ENCODE results near the gene SLC2A10. TPM values are rescaled to one million over a fixed set of nuclear protein-coding genes. Genes with fewer than 3 reads are reported as not detected.
A peak's percentile ranks its signal among the peaks of the same experiment; 100 is the strongest.

Gene SLC2A10
- total and polyA plus RNA-seq, 10 of the 15 experiments (the other 5 are each of a cell fraction or from before 2014, with no cell fraction given): not detected

DNA sequence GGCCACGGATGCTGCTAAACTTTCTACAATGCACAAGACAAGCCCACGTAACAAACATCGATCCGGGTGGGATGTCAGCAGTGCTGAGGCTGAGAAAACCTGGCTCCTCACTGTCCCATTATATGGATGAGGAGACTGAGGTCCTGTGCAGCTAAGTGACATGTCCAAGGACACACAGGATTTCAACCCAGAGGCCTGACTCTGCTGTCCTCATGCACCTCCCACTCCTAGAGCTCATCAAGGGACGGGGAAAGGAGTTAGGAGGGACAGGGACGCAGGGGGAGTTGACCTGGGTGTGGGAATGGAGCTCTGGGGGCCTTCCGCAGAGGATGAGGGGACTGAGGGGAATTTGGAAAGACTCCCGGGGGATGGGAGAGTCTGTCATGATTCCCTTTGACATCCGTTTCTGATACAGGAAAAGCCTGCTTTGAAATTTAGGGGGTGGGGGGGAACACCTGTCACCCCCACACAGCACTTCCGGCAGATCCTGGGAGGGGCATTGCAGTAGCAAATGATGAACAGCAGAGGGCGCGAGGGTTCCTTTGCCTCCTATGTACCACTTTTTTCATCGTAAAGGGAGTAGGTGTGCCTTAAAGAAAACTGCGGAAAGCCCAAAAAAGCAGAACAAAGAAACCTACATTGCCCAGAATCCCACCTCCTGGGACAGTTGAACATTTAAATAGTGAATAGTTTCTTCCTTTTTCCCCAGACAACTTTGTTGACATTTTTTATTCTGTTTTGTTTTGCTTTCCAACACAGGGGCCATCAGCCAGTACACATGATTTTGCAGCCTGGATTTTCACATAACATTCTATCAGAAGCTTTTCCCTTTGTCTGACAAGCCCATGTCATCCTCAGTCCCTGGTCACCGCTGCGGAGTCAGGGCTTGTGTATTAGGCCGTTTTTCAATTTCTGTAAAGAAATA is 48.6 kb downstream of the SLC2A10 start:
- H3K9me3 ChIP-seq (replicated peaks; ENCODE audit: control insufficient read depth, insufficient read depth, low read length): no peaks in the 10 kb centered on the region
- POLR2A ChIA-PET: interaction anchor here (0.6 kb wide), 1 partner anchor 652 kb away, joined by 4 read pairs; no protein-coding TSS in a partner anchor
- RAD21 ChIA-PET (ENCODE audit: unreplicated experiment): interaction anchor here (1.2 to 1.8 kb wide), 2 partner anchors 9 to 626 kb away, joined by 3 to 4 read pairs; no protein-coding TSS in a partner anchor
- no peaks in the 10 kb centered on the region for H3K36me3 ChIP-seq (ENCODE audit: control insufficient read depth in 2 of 2, insufficient read depth in 2 of 2, low read length in 1 of 2)
- H3K79me2 ChIP-seq (ENCODE audit: control insufficient read depth, insufficient read depth, low read length): no peaks in the 10 kb centered on the region
- H3K9ac ChIP-seq (ENCODE audit: control insufficient read depth, insufficient read depth, low read length): no peak overlapping the region
- no peaks in the 10 kb centered on the region for H4K20me1 ChIP-seq (ENCODE audit: control insufficient read depth, insufficient read depth)
- peak; percentile 30 for DNase-seq (ENCODE audit: low read depth, low spot score)
- H2AFZ ChIP-seq (ENCODE audit: control insufficient read depth, low read depth, low read length): no peak overlapping the region
- in situ Hi-C loops (cut with MboI) (loop anchor here (5.0 kb wide), 1 partner anchor 624 kb away; no protein-coding TSS in a partner anchor), intact Hi-C loops (cut with micrococcal nuclease; ENCODE audit: unreplicated experiment) (loop anchor here (2.0 to 10.0 kb wide), 3 partner anchors 437 to 867 kb away; no protein-coding TSS in a partner anchor)
- no peak overlapping the region for H3K4me2 ChIP-seq (ENCODE audit: control insufficient read depth, insufficient read depth)
- ATAC-seq: peak; percentile 73
- CTCF ChIA-PET: interaction anchor here (0.7 to 2.3 kb wide), 15 partner anchors 8 to 626 kb away, joined by 3 to 8 read pairs (median 3); no protein-coding TSS in a partner anchor
- H3K4me1 ChIP-seq (ENCODE audit: control insufficient read depth, insufficient read depth, low read length): no peaks in the 10 kb centered on the region
- no TSS peak for BruUV-seq (replicated peaks)
- H3K27ac ChIP-seq (ENCODE audit: control insufficient read depth, insufficient read depth): no peak overlapping the region
- WGBS (ENCODE audit: insufficient coverage, insufficient replicate concordance, low lambda C conversion rate, missing lambda C conversion rate): 16% methylated on average over 17 of the region's 17 CpGs
- no peaks in the 10 kb centered on the region; a peak in 1 of 4 replicates for H3K27me3 ChIP-seq (replicated peaks in 1 of 2; ENCODE audit: control insufficient read depth in 2 of 2, insufficient read depth in 2 of 2, low read length in 1 of 2)
- peak; percentile 59 for FAIRE-seq
- H3K4me3 ChIP-seq: no peak overlapping the region
- SMC1A ChIA-PET (ENCODE audit: uncharacterized antibody, unreplicated experiment): interaction anchor here (0.7 to 1.0 kb wide), 3 partner anchors 391 to 626 kb away, joined by 3 to 6 read pairs (median 3); no protein-coding TSS in a partner anchor
- TF ChIP-seq SRF (IDR thresholded peaks at IDR 0.05; ENCODE audit: low read depth in 2 of 2, low read length in 2 of 2): peak in 1 of 2 experiments; percentile 68; a peak in 1 of 4 replicates
- TF ChIP-seq E2F8 (IDR thresholded peaks at IDR 0.05; ENCODE audit: low read depth, partially characterized antibody): no peak
- TF ChIP-seq CTCF (IDR thresholded peaks at IDR 0.05 in 2 of 3, conservative IDR thresholded peaks at IDR 0.05 in 1 of 3; ENCODE audit: control insufficient read depth in 2 of 3, extremely low read depth in 1 of 3, insufficient read depth in 1 of 3, low read depth in 3 of 3, low read length in 3 of 3): peak; percentile 91 to 94 (median 91)
- TF ChIP-seq TARDBP (IDR thresholded peaks at IDR 0.05; ENCODE audit: borderline replicate concordance): no peak
- TF ChIP-seq TCF7 (IDR thresholded peaks at IDR 0.05; ENCODE audit: borderline replicate concordance): 0 out of 2 replicates have a peak, but pooled peaks have one; percentile 9
- no peak for TF ChIP-seq HDAC6 (IDR thresholded peaks at IDR 0.05; ENCODE audit: unreplicated experiment)
- TF ChIP-seq IKZF2 (IDR thresholded peaks at IDR 0.05): no peak
- no peak for TF ChIP-seq SIX5 (IDR thresholded peaks at IDR 0.05; ENCODE audit: low read depth, low read length, severe bottlenecking)
- TF ChIP-seq TCF12 (IDR thresholded peaks at IDR 0.05; ENCODE audit: low read depth, low read length): 0 out of 2 replicates have a peak, but pooled peaks have one; percentile 20
- TF ChIP-seq BMI1 (IDR thresholded peaks at IDR 0.05; ENCODE audit: borderline replicate concordance): no peak
- TF ChIP-seq CBFB (IDR thresholded peaks at IDR 0.05; ENCODE audit: low read depth): no peak
- no peak for TF ChIP-seq RBBP5 (conservative IDR thresholded peaks at IDR 0.05)
- TF ChIP-seq EP300 (IDR thresholded peaks at IDR 0.05; ENCODE audit: borderline replicate concordance in 1 of 2, control insufficient read depth in 1 of 2, low read depth in 2 of 2, low read length in 2 of 2): no peak
- no peak for TF ChIP-seq PBX3 (IDR thresholded peaks at IDR 0.05; ENCODE audit: insufficient replicate concordance, low read depth, low read length)
- TF ChIP-seq SMC3 (IDR thresholded peaks at IDR 0.05; ENCODE audit: borderline replicate concordance, low read length): peak; percentile 74; the same call in 1 of the 2 replicates

Data from GM12878 (cell line).